GM18951 (cell line): ENCODE data around the gene IGSF9B.

Source experiments
- POLR2A ChIP-seq: IDR thresholded peaks from 4 replicates; pipeline ENCODE4 v1.6.1; 2011; ENCODE audit warnings: mild to moderate bottlenecking; ENCODE audit not compliant: insufficient read length, insufficient read depth; ENCODE audit errors: extremely low read depth
- in situ Hi-C: fragments of 300-500 bp; cut with MboI; formaldehyde crosslinking; loops from one replicate; pipeline ENCODE4 v1.12.0; 2022; ENCODE audit warnings: low sequenced_read_pairs, mixed read lengths, inconsistent platforms; ENCODE audit not compliant: unreplicated experiment

IGSF9B gene

DNA sequence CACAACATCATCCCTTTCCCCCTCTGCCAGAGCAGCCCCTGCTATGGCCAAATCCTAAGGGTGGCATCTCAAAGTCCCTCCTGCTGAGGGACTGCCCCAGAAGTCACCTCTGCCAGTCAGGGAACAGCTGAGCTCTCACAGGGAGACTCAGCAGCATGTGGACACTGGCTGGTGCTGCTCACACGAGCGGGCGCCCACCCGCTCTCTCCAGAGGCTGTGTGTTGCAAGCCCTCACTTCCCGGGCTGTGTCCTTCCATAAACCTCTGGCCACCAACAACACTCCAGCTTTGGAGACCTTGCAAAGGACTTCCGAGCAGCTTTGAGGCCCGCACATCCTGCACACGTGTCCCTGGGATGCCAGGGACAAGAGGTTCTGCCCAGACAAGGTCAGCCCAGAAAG, 2.8 kb downstream of the IGSF9B start:
- in situ Hi-C loops: no loop called here
- no peak for TF ChIP-seq POLR2A

DNA sequence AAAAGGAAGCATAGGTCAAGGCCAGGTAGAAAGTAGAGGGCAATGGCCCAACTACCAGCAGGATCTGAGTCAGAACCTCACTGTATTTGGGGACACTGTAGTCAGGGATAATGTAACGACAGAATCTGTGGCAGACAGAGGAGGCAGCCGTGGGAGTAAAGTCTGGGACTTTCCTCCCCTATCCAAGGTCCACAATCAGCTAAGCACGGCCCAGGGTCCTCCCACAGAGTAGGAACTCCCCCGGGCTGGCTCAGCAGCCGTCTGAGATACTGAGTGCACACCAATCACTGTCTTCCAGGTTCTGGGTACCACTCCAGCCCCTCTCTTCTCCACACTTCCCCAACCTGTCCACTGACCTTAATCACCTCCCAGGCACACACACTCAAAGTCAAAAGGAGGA, 3.2 kb downstream of the IGSF9B start:
- TF ChIP-seq POLR2A: no peak
- in situ Hi-C loops: no loop called here

GRCh38 chr11:133952199-133953190, 4.3 kb downstream of the IGSF9B start:
- TF ChIP-seq POLR2A: no peak
- in situ Hi-C loops: no loop called here

DNA sequence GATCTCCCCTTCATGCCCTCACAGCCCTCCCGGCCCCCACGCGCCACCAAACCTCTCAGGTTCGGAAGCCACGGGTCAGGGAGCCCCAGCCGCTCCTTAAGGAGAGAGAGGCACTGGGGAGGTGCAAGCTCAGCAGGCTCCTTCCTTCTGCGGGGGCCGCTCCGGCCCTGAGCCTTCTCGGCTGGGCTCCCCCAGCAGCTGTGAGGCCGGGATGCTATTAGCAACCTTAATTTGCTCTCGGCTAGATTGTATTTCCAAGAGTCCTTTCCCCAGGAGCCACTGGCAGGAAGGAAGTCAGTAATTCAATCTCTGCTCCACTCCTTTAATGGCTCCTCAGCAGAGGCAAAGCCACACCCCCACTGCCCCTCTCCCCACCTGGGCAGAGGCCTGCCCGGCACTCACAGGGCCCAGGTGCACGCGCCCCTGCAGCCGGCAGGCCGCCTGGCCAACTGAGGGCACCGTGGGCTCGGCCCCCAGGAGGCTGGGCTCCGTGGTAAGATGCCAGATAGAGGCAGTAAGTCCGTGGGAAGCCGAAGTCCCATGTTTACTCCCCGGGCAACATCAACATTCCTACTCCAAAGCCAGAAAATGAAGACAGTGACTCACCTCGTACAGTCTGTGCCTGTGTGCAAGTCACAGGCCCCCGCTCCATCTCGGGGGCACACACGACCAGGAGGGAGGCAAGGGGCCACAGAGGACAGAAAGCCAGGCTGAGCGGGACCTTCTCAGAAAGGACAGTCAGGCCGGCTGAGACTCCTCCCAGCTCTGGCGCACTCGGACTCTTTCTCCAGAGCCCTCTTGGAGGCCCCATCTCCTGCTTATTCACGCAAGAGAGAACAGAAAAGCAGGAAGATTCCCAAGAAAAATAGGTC, 5.2 kb downstream of the IGSF9B start:
- no peak for TF ChIP-seq POLR2A
- in situ Hi-C loops: no loop called here

DNA sequence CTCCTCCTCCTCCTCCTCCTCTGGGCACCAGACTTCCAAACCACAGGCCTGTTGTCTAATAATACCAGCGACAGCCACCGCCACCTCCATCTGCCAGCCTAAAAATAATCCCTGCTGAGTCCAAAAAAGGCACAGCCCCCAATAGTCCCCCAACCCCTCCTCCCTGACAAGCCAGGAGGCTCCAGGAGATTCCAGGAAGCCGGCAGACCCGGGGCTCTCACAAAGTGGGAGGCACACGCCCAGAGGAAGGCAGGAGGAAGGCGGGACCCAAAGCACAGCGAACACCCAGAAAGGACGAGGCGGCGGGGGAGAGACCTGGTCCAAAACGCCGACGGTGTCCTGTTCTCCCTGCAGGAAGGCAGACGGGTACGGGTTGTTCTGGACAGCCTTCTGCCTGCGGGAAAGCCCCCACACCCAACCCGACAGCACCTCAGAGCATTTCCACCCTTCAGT, 5.9 kb downstream of the IGSF9B start:
- no peak for TF ChIP-seq POLR2A
- in situ Hi-C loops: no loop called here

- in situ Hi-C loops: no loop called here
- no peak for TF ChIP-seq POLR2A
Observed at GRCh38 chr11:133950421-133950820, 6.3 kb downstream of the IGSF9B start.

GRCh38 chr11:133949129-133949528, 7.6 kb downstream of the IGSF9B start:
- in situ Hi-C loops: no loop called here
- no peak for TF ChIP-seq POLR2A

GRCh38 chr11:133948711-133949110, 8.1 kb downstream of the IGSF9B start:
- TF ChIP-seq POLR2A: no peak
- in situ Hi-C loops: no loop called here

DNA sequence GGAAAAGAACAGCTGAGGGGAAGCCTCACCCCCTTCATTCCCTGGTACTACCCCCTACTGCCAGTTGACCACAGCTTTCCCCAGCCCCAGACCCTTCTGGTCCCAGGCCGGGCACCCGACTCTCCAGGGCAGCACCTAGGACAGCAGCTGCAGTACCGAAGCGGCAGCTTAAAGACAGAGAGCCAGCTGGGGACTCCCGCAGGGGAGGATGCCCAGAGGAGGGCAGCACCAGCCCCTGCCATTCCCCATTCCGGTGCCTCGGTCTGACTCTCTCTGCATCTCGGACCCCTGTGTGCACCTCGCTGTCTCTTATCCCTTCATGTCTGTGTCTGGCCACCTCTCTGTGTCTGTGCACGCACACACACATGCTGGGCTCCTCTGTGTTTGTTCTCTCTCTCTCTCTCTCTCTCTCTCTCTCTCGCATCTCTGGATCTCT, 9.4 kb downstream of the IGSF9B start:
- TF ChIP-seq POLR2A: no peak
- in situ Hi-C loops: no loop called here

- in situ Hi-C loops: no loop called here
- TF ChIP-seq POLR2A: no peak
Observed at GRCh38 chr11:133946541-133947318, 10.0 kb downstream of the IGSF9B start.

GRCh38 chr11:133946051-133946450, 10.7 kb downstream of the IGSF9B start:
- TF ChIP-seq POLR2A: no peak
- in situ Hi-C loops: no loop called here

GRCh38 chr11:133945087-133945974, 11.4 kb downstream of the IGSF9B start:
- in situ Hi-C loops: no loop called here

More at GRCh38 chr11:133945087-133945974, 11.4 kb downstream of the IGSF9B start:
- no peak for TF ChIP-seq POLR2A
